Measurements from ENCODE around the gene RNASE13.
"Not testable (repeated sequence)": the region's sequence is repeated elsewhere in the genome, so short reads cannot be mapped to it uniquely, and the experiment has no call there.

Gene RNASE13

GRCh38 chr14:21019366-21019765 lies 15.2 kb downstream of the RNASE13 start:
- DNase-seq = no peak

- DNase-seq = no peak
Measured at GRCh38 chr14:21018781-21019180, 15.8 kb downstream of the RNASE13 start.

GRCh38 chr14:21018286-21018685 lies 16.3 kb downstream of the RNASE13 start:
- DNase-seq = no peak

- no peak for DNase-seq
Measured at GRCh38 chr14:21017528-21018245, 16.9 kb downstream of the RNASE13 start.

GRCh38 chr14:21016413-21017190 lies 18.0 kb downstream of the RNASE13 start:
- no peak for DNase-seq

DNA sequence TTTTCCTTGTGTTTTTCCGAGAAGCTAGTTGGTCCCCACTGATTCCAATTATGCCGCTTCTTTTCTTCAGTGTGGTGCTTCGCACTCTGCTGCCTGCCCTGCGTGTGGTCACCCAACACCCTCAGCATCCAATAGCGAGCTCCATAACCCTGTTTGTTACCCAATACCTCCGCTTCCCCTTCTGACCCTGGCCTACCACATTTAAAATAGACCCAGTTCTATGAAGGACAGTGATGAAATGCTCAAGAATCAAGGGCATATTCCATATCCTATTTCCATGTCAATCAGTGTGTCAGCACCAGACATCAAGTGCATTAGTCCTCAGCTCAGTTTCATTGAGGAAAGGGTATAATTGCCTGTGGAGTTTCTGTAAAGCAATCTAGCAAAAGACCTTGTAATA lies 19.3 kb downstream of the RNASE13 start:
- DNase-seq = no peak

DNA sequence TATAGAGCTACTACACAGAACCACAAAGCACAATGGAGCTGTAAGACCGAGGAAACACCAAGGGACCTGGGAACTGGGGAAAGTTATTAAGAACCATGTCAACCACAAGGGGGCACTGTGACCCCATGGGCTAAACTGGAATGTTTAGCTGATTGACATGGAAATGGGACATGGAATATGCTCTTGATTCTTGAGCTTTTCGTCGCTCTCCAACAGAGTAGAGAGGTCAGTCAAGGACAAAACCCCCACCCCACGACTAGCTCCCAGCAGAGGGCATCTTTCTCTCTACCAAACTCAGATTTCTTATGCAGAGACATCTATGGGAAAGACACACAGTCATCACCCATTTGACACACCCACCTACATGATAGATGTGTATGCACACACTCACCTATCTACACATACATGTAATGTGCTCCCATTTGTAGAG lies 19.8 kb downstream of the RNASE13 start:
- DNase-seq = peak; percentile 80

DNA sequence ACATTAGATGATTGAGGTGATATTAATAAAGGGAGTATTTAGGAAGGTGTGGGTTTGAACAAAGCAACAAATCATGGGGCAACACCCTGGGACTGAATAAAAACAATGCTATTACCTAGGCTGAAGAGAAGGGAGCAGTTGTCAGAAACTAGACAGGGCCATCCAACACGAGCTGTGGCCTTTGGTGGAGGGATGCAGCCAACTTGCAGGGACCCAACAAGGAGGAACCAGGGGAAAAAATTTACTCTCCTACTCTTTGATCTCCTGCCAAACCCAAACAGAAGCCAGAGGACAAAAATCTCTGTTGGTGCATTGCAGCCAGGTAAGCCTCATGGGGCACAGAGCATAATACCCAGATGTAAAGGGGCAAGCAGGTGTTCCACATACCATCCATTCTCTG lies 23.5 kb downstream of the RNASE13 start:
- DNase-seq = no peak

- DNase-seq = not testable (repeated sequence)
Measured at GRCh38 chr14:21009721-21010120, 24.9 kb downstream of the RNASE13 start.

DNA sequence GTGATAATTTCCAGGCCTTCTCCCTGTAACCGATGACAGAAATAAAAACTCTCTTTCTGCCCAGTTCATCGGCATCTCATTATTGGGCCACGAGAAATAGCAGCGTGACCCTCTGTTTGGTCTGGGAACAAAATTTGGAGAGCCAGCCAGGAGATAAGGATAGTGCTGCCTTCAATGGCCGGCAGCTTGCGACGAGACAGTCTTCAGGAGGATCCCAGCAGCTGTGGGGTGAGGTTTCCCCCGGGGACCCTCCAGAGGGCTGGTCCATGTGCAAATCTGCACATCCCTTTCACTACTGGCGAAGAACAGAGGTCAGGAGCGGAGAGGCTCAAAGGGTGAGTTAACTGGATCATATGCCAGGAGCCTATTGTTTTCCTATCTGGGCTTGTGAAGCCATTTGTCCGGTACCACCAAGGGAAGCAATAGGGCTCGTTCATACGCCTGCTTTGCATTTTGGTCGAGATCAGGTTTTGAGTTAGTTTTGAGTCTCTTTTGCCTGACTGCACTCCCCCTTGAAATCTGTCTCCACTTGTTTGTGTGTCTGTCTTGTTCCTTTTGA lies 30.7 kb downstream of the RNASE13 start:
- no peak for DNase-seq

DNA sequence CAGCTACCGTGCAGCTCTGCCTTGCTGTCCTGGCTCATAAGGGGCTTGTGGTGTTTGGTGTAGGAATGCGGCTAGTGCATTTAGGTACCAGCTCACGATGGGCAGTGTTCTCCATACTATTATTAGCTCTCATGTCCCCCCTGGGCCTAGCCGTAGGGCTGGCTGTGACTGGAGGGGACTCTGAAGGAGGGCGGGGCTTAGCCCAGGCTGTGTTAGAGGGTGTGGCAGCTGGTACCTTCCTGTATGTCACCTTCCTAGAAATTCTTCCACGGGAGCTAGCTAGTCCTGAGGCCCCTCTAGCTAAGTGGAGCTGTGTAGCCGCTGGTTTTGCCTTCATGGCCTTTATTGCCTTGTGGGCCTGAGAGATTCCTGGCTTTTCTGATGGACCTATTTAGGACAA lies 33.4 kb downstream of the RNASE13 start:
- no peak for DNase-seq

DNA sequence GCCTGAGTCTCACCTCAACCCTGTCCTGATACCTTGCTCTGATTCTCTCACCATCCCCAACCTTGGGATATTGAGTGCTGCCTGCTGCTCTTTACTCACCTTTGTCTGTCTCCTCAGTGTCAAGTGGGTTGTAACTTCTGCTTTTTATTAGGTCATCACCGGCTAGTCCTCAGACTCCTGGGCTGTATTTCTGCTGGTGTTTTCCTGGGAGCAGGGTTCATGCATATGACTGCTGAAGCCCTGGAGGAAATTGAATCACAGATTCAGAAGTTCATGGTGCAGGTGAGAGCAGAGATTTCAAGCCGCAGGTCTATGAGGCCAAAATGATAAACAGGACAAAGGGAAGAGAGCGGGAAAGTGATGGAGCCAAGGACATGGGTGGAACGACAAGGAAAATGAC lies 35.0 kb downstream of the RNASE13 start:
- no peak for DNase-seq

DNA sequence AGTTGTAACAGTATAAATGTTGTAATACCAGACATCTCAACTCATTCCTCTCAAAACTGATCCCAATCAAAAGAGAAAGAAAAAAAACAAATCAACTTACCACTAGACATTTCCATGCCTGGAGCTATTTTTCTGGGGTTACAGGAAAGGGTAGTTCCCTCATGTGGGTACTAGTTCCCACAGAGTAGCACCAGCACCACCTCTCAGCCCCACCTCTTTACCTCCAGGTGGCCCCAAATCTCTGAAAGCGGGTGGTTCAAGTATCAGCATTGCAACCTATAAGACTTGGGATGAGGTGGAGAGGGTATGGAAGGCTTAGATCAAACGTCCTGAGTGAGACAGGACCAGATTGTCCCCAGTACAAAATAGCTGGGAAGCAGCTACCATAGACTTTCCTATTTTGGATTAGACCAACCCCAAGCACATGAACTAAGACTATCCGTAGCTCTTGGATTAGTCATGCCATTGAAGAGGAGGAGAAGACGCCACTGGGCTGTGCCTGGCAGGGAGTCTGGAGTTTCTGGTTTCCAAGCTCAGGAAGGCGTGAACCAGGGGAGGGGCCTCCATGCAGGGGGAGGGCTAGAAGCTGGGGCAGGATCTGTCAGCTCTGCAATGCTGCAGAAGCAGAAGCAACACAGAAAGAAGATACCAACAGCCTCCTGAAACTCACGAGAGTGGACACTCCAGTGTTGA lies 35.8 kb downstream of the RNASE13 start, which contains the start of gene SLC39A2:
Gene SLC39A2, plus strand, starts transcription at position 620 of the 693 bp plus-strand sequence. CDS start 154 bp downstream, outside the sequence.
- no peak for DNase-seq

DNA sequence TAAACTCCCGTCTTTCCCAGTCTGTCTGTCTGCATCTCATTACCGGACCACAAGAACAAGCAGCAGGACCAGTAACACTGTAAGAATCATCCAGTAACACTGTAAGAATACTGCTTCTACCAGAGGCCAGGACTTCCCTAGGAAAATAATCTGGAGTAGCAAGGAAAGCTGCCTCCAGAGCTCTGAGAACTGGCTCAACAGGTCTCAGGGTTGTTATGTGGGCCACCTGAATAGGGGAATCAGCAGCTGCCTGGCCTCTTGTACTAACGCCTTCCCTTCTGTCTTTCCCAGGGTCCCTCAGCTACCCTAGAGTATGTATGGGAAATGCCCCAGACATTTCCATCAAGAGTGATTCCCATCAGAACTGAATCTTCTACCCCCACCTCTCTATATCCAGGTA lies 36.5 kb downstream of the RNASE13 start:
- no peak for DNase-seq

DNA sequence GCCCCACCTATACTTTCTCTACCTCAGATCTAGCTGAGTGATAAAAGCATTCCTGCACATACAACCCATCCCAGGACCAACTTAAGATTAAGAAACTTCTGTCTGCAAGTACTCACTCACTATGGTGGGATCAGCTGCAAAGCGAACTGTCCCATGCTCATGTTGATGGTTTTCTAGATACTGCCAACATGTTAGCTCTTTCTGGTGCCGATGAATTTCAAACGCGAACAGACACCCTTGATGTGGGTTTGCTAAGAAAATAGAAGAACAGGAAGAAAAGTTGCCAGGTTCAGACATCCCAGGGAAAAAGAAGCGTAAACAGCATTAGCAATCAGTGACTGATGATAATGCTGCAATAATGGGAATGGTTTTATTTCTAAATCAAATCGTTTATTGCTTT lies 37.0 kb downstream of the RNASE13 start:
- DNase-seq = no peak

DNA sequence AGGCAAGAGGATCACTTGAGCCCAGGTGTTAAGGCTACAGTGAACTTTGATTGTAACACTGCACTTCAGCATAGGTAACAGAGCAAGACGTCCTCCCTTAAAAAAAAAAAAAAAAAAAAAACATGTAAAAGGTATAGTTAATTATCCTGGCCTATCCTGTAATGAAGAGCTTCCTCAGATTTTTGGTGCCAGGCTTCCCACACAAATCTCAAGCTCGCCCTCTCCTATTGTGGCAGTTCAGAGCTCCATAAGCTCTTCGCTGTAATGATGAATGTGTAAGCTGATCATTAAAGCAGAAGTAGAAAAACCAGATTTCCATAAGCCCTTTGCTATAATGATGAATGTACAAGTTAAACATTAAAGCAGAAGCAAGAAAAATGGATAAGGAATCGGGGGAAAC lies 37.5 kb downstream of the RNASE13 start:
- no peak for DNase-seq

- no peak for DNase-seq
Measured at GRCh38 chr14:20996521-20996920, 38.1 kb downstream of the RNASE13 start.

- DNase-seq = peak; percentile 95
Measured at GRCh38 chr14:20989787-20990600, 44.6 kb downstream of the RNASE13 start, which contains the start of gene METTL17. Gene METTL17 (plus strand): TSS chr14:20989980. CDS start chr14:20990003, 23 bp downstream.

- no peak for DNase-seq
Measured at GRCh38 chr14:20989471-20989786, 45.2 kb downstream of the RNASE13 start.

DNA sequence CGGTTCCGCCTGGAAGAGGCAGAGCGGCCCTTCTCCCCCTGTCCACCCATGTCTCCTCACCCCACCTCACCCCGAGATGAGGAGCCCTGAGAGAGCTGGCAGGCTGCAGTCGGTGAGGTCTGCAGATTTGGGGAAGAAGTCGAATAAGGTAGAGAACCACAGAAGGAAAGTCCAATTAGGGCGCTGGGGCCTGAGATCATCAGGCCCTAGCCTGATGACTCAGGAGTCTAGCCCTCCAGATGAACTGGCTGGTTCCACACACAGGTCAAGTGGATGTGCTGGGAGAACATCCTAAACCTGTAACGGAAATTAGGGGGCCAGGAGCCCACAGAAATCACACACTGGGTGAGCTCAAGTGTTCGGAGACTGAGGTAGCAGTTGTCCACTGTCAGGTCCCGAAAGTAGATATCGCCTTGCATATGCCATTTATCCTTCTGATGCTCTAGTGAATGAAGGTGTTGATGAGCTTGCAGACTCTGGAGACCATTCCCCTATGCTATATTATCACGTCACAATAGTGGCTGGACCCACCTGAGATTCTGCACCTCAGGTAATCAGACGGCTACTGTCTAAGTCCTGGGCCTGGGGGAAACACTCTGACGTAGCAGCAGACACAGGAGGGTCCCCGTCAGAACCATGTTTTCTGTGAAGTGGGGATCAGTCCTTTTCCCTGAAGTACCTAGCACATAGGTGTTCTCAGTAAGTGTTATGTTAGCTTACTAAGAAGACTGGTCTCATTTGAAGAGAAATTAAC lies 45.7 kb downstream of the RNASE13 start:
- no peak for DNase-seq

DNA sequence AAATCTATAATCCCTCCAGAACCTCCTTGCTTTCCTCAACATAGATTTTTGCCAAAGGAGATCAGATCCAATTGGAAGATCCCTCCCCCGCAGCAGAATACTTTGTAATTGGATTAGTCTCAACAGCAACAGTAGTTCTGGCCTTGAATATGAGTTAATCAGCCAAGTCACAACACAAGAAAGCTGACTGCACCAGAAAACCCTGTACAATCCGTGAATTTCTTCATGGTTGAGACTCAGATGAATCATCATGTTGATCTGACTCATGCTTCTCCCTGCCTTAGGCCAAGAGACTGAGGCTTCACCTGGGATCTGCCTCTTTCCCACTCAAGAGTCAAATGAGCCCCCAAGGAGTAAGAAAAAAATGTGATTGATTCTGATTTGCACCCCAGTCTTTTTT lies 47.8 kb downstream of the RNASE13 start:
- no peak for DNase-seq

- DNase-seq = not testable (repeated sequence)
Measured at GRCh38 chr14:20985650-20986049, 49.0 kb downstream of the RNASE13 start.

Data from NCI-H2227 treated with DMSO at 0.1 percent for 48 hours (cell line).